HG03066 (cell line): ENCODE results near the gene WDPCP.
"Not testable (repeated sequence)": the region's sequence is repeated elsewhere in the genome, so short reads cannot be mapped to it uniquely, and the experiment has no call there.

Source experiments
- ATAC-seq: cut with Tn5 transposase; IDR thresholded peaks from one replicate; pipeline ENCODE4 v1.9.1; 2021; ENCODE audit warnings: low read depth; ENCODE audit not compliant: unreplicated experiment

Gene WDPCP

DNA sequence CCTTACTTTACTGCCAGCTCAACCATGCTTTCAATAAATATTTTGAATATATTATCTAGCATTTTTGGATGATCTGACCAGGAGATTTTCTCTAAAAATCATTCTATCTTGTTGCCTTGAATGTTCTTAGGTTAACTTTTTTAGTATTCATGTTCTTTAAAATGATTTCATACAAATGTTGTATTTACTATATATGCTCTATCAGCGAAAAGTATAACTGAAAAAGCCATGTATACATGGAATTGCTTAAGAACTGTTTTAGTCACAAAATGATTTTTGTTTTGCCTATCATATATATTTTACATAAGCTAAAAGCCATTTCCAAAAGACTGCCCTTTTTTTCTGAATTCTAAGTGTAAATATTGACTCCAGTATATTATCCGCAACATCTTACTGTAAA, 213.9 kb downstream of the WDPCP start:
- no peak for ATAC-seq

DNA sequence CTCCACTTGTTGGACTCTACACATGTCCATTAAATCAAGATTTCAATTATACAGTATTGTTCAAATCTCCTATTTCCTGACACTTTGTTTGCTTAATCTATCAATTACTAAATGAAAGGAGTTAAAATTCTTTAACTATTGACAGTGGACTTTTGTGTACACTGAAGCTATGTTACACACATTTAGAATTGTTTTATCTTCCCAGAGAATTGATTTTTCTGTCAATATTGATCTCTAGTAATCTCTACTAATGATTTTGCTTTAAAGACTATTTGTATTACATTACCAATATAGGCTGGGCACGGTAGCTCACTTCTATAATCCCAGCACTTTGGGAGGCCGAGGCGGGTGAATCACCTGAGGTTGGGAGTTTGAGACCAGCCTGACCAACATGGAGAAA, 215.7 kb downstream of the WDPCP start:
- ATAC-seq: no peak

DNA sequence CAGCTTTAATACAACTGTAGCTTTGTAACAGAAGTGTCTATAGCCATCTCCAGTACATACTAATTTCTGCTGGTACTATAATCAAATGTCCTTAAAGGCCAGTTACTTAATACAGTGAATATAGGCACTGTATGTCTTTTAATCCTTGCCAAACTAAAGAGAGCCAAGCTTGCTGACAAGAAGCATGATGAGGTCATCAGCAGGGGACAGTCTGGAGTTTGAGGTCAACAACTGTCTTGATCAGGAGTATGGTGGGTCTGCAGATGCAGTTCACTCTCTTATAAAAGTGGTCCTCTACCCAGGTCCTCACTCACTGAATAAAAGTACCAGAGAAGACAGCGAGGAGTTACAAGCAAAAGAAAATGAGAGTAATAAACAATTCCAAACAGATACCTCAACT, 219.1 kb downstream of the WDPCP start:
- no peak for ATAC-seq

DNA sequence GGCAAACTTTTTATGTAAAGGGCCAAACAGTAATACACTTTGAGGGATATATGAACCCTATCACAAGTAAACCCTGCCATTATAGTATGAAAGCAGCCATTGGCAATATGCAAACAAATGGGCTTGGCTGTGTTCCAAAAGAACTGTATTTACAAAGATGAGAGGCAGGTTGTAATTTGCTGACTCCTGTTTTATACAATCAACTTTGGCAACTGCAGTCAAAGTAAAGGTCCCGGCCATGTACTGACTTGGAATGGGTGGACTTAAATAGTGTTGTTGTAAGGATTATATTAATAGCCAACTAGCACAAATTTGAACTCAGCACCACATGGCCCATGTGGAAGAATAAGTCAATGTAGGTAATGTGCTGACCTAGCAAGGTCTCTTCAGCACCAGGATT, 223.4 kb downstream of the WDPCP start:
- ATAC-seq: no peak

DNA sequence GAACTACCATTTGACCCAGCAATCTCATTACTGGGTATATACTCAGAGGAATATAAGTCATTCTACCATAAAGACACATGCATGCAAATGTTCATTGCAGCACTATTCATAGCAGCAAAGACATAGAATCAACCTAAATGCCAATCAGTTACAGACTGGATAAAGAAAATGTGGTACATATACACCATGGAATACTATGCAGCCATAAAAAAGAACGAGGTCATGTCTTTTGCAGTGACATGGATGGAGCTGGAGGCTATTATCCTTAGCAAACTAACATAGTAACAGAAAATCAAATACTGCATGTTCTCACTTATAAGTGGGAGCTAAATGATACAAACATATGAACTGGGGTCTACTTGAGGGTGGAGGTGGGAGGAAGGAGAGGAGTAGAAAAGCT, 230.6 kb downstream of the WDPCP start:
- not testable (repeated sequence) for ATAC-seq

DNA sequence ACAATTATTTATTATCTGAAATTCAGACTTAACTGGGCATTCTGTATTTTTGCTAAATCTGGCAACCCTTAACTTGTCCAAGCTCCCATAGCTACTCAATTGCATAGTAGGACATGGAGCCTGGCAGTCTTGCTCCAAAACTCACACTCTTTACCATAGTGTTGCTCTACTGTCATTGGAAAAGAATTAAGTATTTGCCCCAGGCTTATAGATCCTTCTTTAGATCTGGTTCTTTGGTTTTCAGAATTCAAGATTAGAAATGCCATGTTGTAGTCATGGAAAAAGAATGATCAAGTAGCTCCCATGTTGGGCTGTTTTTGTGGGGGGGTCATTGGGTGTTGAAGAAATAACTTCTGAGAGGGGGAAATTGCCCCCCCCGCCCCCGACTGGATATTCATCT, 240.9 kb downstream of the WDPCP start:
- no peak for ATAC-seq

DNA sequence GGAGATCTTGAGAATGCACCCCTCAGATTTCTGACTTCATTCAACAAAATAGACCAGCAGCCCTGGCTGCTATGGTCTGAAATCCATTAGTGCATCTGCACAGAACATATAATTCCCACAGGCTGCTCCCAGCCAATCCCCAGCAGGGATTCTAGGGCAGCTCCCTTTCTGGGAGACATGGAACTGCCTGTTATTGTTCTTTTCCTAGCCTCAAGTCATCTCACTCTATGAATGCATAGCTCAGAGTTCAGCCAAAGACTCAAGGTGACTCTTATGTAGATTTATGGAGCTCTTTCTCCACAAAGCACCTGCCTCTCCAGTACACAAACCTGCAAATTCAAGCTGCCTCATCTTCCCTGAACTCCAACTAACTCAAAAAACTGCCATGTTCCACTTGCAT, 241.9 kb downstream of the WDPCP start:
- ATAC-seq: no peak

DNA sequence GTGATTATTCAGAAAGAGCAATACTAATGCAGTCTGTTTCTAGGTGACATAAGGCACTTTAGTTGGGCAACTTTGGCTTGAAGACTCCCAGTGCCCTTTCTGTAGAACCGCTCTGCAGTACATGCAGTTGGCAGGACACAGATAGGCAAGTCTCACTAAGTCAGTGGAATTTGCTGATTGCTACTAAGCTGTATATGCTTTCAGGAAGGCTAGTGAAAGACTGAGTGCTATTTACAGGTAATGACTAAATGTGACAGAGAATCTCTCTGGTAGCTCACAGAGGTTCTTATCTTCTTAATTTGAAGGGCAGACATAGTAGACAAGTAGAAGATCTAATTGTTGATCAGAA, 243.0 kb downstream of the WDPCP start:
- ATAC-seq: no peak

DNA sequence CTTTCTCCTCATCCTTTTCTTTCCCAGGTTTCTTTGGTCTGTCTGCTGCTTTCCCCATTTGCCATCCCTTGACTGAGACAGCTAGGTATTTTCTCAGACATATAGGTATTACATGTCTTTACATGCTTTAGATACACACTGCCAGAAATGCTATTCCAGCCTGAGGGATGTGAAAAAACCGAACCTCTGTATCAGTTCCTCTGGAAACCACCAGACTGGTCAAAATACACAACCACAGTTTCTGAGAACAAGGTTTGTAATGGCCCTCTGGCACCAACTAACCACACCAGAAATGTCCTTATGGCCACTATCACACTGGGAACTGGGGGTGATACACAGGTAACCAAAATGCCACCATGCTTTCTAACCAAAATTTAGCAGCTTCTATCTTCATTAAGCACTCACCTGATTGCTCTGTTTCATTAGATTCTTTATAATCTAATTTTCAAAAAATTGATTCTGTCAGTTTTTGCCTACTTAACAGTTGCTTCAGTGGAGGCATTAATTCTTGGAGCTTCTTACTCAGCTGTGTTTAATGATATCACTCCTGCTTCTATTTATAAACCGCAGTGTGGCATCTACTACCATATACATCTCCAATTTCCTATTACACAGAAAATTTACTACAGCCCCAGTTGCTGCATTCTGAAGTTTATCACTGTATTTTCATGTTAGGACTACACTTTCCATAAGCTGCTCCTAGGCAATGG, 243.5 kb downstream of the WDPCP start:
- ATAC-seq: no peak

DNA sequence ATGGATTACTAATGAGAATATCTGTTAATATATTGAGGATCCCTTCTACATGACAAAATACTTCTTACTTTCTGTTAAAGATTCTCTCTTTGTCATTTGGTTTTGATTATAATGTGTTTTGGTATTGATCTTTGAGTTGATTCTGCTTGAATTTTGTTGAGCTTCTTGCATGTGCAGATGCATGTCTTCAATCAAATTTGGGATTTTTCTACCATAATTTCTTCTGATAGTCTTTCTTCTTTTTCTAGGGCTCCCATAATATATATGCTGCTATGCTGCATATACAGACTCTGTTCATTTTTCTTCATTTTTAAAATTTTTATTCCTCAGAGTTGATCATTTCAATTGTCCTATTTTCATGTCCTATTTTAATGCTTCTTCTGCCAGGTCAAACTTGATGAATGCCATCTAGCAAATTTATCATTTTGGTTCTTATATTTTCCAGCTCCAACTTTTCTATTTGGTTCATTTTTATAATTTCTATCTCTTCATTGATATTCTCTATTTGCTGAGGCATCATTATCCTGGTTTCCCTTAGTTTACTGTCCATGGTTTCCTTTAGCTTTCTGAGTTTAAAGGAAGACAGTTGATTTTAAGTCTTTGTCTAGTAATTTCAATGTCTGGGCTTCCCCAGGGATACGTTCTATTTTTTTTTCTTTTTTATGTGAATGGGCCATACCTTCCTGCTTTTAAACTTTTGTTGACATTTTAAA, 244.7 kb downstream of the WDPCP start:
- no peak for ATAC-seq

DNA sequence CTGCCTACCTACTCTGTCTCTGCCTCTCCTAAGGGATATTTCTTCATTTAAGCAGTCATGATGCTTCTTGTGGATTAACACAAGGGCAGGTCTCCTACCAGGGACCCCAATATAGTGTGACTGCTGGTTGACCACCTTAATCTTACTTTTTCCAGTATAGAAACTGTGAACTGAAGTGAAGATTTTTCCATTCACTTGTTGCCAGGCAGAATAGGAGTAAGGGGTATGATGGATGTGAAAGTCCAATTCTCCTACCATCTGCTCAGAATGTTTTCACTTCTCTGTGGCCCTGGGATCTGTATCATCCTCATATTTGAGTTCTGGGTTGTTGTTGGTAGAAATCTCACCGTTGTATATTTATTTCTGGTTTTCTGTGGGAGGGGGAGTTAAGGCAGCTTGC, 247.8 kb downstream of the WDPCP start:
- no peak for ATAC-seq

DNA sequence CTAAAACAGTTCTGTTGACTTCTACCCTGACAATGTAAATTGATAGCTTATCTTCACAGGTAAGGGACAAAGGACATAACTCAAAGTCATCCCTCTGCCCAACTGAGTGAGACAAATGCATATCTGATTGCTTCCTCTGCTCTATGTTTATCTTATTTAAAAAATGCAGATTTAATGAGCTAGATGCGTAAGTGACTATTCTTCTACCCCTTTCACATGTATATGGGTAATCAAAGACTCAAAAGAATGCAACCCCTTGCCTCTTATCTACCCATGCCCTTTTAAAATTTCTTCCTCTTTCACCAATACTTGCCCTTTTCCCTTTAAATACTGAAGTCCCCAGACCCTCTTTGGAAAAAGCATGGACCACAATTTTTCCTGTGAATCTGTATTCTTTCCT, 253.4 kb downstream of the WDPCP start:
- no peak for ATAC-seq

DNA sequence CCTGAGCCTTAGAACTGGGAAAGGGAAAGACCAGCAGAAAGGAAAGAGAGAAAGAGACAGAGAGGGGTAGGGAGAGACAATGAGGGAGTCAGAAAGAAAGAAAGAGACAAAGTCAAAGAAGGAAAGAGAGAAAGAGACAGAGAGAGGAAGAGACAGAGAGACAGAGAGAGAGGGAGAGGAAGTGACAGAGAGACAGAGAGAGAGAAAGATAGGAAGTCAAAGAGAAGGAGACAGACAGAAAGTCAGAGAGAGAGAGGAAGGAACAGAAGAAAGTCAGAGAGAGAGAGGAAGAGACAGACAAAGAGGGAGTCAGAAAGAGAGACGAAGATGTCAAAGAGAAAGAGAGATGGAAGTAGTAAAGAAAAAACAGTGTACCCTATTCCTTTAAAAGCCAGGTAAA, 261.8 kb downstream of the WDPCP start:
- no peak for ATAC-seq

DNA sequence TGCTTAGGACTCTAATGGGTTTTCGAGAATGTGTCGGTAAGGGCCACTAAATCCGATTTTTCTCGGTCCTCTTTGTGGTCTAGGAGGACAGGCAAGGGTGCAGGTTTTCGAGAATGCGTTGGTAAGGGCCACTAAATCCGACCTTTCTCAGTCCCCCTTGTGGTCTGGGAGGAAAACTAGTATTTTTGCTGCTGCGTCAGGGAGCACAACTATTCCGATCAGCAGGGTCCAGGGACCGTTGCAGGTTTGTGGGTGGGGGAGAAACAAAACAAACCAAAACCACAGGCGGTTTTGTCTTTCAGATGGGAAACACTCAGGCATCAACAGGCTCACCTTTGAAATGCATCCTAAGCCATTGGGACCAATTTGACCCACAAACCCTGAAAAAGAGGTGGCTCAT, 264.6 kb downstream of the WDPCP start:
- not testable (repeated sequence) for ATAC-seq

DNA sequence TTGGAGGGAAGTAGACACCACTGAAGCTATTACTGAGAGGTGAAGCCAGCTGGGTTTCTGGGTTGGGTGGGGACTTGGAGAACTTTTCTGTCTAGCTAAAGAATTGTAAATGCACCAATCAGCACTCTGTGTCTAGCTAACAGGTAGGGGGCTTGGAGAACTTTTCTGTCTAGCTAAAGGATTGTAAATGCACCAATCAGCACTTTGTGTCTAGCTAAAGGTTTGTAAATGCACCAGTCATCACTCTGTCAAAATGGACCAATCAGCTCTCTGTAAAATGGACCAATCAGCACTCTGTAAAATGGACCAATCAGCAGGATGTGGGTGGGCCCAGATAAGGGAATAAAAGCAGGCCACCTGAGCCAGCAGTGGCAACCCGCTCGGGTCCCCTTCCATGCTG, 266.3 kb downstream of the WDPCP start:
- ATAC-seq: not testable (repeated sequence)

DNA sequence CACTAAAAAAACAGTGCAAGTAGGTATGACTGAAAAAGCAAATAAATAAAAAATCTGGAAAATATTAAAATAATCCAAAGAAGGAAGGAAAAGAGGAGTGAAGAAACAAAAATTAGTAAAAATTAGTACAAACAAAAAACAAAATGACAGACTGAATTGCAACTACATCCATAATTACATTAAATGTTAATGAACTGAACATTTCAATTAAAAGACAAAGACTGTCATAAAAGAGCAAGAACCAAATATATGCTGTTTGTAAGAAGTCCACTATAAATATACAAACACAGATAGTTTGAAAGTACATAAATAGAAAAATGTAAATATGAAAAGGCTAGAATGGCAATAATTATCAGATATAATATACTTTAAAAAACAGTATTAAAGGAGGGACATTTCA, 267.6 kb downstream of the WDPCP start:
- ATAC-seq: no peak

DNA sequence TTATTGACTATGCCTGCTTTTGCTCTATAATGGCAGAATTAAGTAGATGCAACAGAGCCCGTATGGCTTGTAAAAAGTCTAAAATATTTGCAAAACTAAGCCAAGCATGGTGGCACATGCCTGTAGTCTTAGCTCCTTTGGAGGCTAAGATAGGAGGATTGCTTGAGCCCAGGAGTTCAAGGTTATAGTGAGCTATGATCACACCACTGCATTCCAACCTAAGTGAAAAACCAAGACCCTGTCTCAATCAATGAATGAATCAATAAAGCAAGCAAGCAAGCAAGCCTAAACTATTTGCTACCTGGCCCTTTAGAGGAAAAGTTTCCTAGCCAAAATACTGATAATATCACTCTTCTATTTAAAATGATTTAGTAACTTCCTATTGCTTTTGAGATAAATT, 277.7 kb downstream of the WDPCP start:
- ATAC-seq: no peak

DNA sequence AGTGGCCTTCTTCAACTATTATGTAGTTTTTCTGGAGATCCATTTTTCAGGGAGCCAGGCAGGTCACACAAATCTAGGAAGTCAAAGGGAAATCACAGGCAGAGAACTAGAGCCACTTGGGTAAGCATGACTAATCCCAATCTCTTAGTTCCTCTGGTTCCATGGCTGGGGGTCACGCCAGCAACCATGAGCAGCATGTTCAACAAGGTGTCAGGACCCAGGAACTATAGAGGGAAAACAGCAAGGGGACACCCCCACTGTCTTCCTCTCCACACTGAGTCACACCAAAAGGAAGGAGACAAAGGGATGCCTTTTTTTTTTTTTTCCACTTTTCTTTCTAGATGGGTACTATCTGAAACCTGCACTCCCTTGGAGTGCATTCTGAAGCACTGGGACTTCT, 286.8 kb downstream of the WDPCP start:
- ATAC-seq: no peak

DNA sequence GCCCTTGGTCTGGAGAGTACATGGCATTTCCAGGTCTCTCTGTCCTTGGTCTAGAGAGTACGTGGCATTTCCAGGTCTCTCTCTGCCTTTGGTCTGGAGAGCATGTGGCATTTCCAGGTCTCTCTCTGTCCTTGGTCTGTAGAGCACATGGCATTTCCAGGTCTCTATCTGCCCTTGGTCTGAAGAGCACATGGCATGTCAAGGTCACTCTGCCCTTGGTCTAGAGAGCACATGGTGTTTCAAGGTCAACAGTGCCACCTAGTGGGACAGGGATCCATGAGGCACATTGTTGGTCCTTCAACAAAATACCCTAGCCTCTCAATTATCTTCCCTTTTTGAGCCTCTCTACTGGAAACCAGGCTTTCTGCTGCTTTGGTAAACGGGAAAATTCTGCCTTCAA, 287.4 kb downstream of the WDPCP start:
- no peak for ATAC-seq

DNA sequence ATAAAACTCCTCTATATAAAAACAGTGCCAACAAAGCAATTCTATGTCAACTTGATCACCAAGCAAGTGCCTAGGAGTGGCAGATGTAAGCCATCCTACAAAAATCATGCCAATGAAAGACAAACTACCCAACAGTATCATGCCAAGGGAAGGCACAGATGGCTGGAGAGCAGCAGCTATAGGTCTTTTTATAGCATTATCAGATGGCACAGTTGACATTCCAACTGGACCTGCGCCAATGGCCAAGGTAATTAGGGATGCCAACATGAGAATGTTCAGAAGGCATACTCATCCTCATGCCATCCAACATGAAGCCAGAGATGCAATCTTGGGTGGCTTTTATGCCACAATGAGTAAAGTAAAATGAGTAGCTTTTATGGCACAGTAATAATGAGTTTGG, 300.3 kb downstream of the WDPCP start:
- no peak for ATAC-seq

DNA sequence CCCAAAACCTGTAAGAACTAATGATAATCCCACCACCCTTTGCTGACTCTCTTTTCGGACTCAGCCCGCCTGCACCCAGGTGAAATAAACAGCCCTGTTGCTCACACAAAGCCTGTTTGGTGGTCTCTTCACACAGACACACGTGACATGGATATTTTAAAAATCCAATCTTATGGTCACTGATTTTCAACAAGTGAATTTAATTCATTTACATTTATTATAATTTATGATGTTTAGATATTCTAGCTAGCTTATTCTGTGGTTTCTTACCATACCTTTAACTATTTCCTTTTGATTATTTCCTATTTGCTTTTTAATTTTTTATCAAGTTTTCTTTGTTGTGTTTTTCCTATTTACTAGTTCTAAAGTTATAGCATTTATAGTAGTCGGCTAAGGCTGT, 301.8 kb downstream of the WDPCP start:
- not testable (repeated sequence) for ATAC-seq

DNA sequence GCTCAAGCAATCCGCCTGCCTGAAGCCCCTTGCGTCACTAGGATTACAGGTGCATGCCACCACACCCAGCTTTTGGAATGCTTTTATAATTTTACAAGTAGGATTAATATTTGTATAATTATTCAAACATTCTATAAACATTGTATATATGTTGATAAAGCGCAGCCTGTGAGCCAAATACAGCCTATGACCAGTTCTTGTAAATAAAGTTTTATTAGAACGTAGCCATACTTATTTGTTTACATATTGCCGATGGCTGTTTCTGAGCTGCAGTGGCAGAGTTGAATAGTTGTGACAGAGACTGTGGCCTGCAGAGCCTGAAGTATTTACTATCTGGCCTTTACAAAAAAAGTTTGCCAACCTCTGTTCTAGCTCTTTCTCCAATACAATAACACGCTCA, 305.0 kb downstream of the WDPCP start:
- ATAC-seq: no peak

DNA sequence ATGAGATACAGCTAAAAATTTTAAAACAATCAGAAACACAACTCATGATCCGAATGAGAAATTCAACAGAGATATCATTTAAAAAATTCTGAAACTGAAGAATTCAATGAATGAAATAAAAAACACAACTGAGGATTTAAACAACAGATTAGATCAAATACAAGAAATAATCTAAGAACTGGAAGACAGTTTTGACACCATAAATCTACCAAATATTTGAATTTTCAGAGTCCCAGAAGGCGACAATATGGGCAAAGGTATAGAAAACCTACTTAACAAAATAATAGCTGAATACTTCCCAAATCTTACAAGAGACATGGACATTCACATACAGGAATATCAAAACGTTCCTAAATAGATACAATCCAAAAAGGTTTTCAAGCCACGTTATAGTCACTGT, 315.7 kb downstream of the WDPCP start:
- ATAC-seq: no peak
